OCI-LY1 (cell line): ENCODE results near the gene CIAPIN1.

Experiments used
- CTCF ChIP-seq: fragments of 200-600 bp; sonication (generic), shearing (Covaris generic); IDR thresholded peaks from 2 replicates; pipeline ENCODE4 v1.5.1; 2017; ENCODE audit warnings: mild to moderate bottlenecking, antibody characterized with exemption, low read length, moderate library complexity, mixed read lengths
- EZH2 ChIP-seq: fragments of 200-600 bp; sonication (generic), shearing (Covaris generic); IDR thresholded peaks from 2 replicates; pipeline ENCODE4 v1.8.0; 2017; ENCODE audit warnings: borderline replicate concordance, mixed run types, mild to moderate bottlenecking, antibody characterized with exemption, low read length, moderate library complexity, mixed read lengths

GRCh38 chr16:57483725-57484514 lies 36.7 kb upstream of the CIAPIN1 start:
- TF ChIP-seq CTCF (no peak), EZH2 (no peak)
